SK-N-SH treated with all-trans-retinoic acid at 6 μM for 48 hours (cell line): Measurements from ENCODE around the gene CCDC167.

ENCODE experiments used
- SNAI2 ChIP-seq: fragments of 250-450 bp; sonication (Bioruptor Pico); IDR thresholded peaks from 2 replicates; pipeline ENCODE4 v1.5.0; 2020; ENCODE audit warnings: mild to moderate bottlenecking, moderate library complexity
- TF ChIP-seq, protein P1 (sequence below): fragments of 250-450 bp; sonication (Bioruptor Pico); IDR thresholded peaks from 2 replicates; pipeline ENCODE4 v1.5.1; 2020; ENCODE audit warnings: low read depth, mild to moderate bottlenecking, moderate library complexity
- TF ChIP-seq, protein P2 (sequence below): fragments of 250-450 bp; sonication (Bioruptor Pico); IDR thresholded peaks from 2 replicates; pipeline ENCODE4 v1.8.0; 2020; ENCODE audit warnings: mild to moderate bottlenecking, moderate library complexity, borderline replicate concordance

DNA sequence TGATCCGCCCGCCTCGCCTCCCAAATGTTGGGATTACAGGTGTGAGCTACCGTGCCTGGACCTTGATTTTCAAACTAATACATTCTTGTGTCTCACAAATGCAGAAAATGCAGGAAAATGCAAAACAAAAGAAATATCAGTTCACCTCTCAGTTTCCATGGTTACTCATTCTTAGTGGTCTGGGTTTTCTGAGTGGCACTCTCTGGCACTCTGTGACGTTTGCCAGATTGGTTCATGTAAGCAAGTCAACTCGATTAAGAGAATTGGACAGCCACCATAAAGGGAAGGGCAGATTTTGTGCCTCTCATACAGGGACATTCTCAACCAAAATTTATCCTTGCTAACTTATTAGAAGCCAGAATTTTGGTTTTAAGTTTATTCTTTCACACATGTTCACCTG, 58.0 kb downstream of the CCDC167 start:
- TF ChIP-seq SNAI2 (CRISPR knock-in tag), result no peak
- TF ChIP-seq, protein P1, sequence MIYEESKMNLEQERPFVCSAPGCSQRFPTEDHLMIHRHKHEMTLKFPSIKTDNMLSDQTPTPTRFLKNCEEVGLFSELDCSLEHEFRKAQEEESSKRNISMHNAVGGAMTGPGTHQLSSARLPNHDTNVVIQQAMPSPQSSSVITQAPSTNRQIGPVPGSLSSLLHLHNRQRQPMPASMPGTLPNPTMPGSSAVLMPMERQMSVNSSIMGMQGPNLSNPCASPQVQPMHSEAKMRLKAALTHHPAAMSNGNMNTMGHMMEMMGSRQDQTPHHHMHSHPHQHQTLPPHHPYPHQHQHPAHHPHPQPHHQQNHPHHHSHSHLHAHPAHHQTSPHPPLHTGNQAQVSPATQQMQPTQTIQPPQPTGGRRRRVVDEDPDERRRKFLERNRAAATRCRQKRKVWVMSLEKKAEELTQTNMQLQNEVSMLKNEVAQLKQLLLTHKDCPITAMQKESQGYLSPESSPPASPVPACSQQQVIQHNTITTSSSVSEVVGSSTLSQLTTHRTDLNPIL (CRISPR knock-in tag), result no peak
- TF ChIP-seq, protein P2, sequence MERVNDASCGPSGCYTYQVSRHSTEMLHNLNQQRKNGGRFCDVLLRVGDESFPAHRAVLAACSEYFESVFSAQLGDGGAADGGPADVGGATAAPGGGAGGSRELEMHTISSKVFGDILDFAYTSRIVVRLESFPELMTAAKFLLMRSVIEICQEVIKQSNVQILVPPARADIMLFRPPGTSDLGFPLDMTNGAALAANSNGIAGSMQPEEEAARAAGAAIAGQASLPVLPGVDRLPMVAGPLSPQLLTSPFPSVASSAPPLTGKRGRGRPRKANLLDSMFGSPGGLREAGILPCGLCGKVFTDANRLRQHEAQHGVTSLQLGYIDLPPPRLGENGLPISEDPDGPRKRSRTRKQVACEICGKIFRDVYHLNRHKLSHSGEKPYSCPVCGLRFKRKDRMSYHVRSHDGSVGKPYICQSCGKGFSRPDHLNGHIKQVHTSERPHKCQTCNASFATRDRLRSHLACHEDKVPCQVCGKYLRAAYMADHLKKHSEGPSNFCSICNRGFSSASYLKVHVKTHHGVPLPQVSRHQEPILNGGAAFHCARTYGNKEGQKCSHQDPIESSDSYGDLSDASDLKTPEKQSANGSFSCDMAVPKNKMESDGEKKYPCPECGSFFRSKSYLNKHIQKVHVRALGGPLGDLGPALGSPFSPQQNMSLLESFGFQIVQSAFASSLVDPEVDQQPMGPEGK, result no peak
